ENCODE results near the gene GGT5.
"Not testable (repeated sequence)": the region's sequence is repeated elsewhere in the genome, so short reads cannot be mapped to it uniquely, and the experiment has no call there.

The GGT5 gene, protein sequence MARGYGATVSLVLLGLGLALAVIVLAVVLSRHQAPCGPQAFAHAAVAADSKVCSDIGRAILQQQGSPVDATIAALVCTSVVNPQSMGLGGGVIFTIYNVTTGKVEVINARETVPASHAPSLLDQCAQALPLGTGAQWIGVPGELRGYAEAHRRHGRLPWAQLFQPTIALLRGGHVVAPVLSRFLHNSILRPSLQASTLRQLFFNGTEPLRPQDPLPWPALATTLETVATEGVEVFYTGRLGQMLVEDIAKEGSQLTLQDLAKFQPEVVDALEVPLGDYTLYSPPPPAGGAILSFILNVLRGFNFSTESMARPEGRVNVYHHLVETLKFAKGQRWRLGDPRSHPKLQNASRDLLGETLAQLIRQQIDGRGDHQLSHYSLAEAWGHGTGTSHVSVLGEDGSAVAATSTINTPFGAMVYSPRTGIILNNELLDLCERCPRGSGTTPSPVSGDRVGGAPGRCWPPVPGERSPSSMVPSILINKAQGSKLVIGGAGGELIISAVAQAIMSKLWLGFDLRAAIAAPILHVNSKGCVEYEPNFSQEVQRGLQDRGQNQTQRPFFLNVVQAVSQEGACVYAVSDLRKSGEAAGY

DNA sequence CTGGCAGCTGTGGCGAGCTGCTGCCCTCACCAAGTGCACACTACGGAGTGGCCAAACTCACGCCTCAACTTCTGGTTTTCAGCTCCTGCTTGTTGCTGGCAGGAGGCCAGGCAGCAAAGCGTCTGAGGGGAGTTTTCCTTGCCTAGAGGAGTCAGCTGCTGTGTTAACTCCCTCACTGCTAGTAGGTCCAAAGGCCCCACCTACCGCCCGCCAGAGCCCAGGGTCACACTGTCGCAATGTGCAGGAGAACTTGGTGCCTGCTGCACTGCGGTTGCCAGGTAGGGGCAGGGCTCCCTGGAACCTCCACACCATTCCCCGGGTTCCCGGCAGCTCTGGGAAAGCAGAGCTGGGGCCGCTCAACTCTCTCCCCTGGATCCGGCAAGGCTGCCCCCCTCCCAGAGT lies at the start of gene GGT5:
GGT5 (minus strand) TSS at position 53 of the 402 bp plus-strand sequence. CDS start 357 bp downstream, outside the sequence.
- H3K27me3 ChIP-seq (ENCODE audit: control insufficient read depth, insufficient read depth, low read length); H3K9ac ChIP-seq (ENCODE audit: low read depth, low read length); H3K4me1 ChIP-seq (ENCODE audit: control insufficient read depth, insufficient read depth, low read length): not testable (repeated sequence)

DNA sequence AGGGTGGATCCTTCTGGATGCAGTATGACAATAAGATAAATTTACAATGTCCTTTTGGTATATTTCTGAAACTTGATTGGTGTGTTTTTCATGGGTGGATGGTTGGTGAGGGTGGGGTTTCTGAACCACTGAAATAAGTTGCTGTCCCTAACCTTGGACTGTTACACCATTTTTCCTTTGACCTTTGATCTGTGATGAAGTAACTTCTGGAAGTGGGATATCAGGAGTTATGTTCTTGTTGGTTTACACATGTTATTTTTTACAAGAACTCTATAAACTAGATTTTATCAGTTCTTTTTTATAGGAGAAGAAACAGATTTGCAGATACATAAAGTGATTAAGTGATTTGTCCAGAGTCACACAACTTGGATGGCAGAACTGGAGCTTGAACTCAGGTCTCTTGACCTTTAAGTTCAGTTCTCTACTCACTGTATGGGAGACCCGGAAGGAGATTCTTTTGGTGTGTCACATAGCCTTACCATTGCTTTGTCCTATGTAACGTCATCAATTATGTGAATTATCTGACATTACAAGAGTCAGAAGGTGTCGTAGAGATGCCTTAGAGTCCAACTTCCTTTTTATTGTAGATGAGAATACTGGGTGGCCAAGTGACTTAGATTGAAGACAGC lies 47.4 kb upstream of the GGT5 start:
- not testable (repeated sequence) for H3K4me1 ChIP-seq (ENCODE audit: control insufficient read depth, insufficient read depth, low read length); H3K9ac ChIP-seq (ENCODE audit: low read depth, low read length); H3K27me3 ChIP-seq (ENCODE audit: control insufficient read depth, insufficient read depth, low read length); H3K4me3 ChIP-seq (ENCODE audit: low read depth, low read length); H3K9me3 ChIP-seq (ENCODE audit: control insufficient read depth, insufficient read depth, low read length); H3K36me3 ChIP-seq (ENCODE audit: control insufficient read depth, insufficient read depth, low read length)

More for the DNA sequence above, at the start of gene GGT5:
- H3K36me3 ChIP-seq (ENCODE audit: control insufficient read depth, insufficient read depth, low read length); H3K4me3 ChIP-seq (ENCODE audit: low read depth, low read length); H3K9me3 ChIP-seq (ENCODE audit: control insufficient read depth, insufficient read depth, low read length): not testable (repeated sequence)

DNA sequence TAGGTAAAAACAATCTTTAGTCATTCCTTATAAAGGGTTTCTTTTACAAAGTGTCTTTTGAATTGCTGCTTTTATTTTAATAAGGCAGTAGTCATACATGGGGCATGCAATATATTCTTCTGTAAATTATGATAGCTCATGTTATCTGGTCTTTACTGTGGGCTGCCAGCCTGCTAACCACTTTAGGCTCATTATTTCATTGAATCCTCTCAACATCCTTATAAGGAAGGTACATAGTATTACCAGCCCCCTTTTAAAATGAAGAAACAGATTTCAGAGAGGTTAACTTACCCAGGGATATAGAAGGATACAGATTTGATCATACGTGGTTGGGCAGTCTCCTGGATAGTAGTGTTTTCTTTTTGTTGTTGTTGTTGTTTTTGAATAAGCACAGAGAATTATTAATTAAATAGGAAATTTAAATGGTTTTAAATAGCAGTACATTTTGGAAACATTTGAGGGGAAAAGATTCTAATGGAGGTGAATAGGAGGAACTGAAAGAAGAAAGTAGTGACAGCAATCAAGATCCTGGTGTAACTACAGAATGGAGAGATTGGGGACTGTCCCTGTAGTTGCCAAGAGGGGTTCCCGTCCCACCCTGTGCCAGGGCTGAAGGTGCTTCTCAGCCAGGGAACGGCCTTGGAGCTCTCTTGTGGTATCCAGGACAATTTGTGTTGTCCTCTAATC lies 46.8 kb upstream of the GGT5 start:
- H3K27me3 ChIP-seq (ENCODE audit: control insufficient read depth, insufficient read depth, low read length) = no peaks in the 10 kb centered on the region
- no peaks in the 10 kb centered on the region for H3K36me3 ChIP-seq (ENCODE audit: control insufficient read depth, insufficient read depth, low read length)
- H3K4me1 ChIP-seq (ENCODE audit: control insufficient read depth, insufficient read depth, low read length) = peaks cover 3% of the 10 kb centered on the region
- no peaks in the 10 kb centered on the region for H3K9me3 ChIP-seq (ENCODE audit: control insufficient read depth, insufficient read depth, low read length)
- no peak overlapping the region for H3K4me3 ChIP-seq (ENCODE audit: low read depth, low read length)
- no peak overlapping the region for H3K9ac ChIP-seq (ENCODE audit: low read depth, low read length)

DNA sequence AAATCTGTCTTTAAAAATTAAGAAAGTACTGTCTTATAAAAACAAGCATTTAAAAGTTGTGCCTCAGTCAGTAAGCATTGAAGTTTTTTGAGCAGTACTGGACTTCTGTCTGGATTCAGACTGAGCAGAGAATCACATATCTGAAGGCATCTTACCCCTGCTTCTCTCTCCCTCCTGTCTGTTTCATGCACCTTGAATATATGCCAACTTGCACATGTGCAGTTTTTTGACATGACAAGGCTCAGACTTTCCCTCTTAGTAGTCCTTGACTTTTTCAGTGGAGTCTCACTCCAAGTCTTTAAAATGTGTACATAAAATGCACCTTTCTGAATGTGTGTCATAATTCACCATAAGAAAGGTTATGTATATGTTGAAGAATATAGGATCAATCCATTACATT lies 45.6 kb upstream of the GGT5 start:
- Histone ChIP-seq H3K4me1 (ENCODE audit: control insufficient read depth, insufficient read depth, low read length) (peaks cover 3% of the 10 kb centered on the region), H3K4me3 (ENCODE audit: low read depth, low read length) (no peak overlapping the region), H3K9me3 (ENCODE audit: control insufficient read depth, insufficient read depth, low read length) (no peaks in the 10 kb centered on the region), H3K36me3 (ENCODE audit: control insufficient read depth, insufficient read depth, low read length) (no peaks in the 10 kb centered on the region), H3K9ac (ENCODE audit: low read depth, low read length) (no peak overlapping the region), H3K27me3 (ENCODE audit: control insufficient read depth, insufficient read depth, low read length) (no peaks in the 10 kb centered on the region)

DNA sequence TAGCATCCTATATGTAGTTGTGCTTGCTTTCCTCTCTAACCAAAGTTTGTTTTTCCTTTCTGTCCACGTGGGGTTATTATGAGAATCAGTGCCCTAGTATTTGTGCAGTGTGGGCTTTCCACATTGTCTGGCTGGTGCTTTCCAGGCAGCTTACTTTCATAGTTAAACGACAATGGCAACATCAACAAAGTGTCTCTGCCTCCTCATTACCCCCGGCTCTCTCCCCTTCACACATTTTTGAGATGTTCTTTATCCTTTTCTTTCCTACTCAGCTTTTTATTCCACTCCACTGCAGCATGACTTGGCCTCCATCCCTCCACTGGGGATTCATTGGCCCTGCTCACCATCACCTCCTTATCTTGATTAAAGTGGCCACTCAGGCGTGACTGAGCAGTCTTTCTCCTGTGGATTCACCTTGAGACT lies 44.9 kb upstream of the GGT5 start:
- H3K36me3 ChIP-seq (ENCODE audit: control insufficient read depth, insufficient read depth, low read length) = no peaks in the 10 kb centered on the region
- H3K9me3 ChIP-seq (ENCODE audit: control insufficient read depth, insufficient read depth, low read length) = no peaks in the 10 kb centered on the region
- no peak overlapping the region for H3K4me3 ChIP-seq (ENCODE audit: low read depth, low read length)
- peaks cover 10% of the 10 kb centered on the region for H3K4me1 ChIP-seq (ENCODE audit: control insufficient read depth, insufficient read depth, low read length)
- H3K27me3 ChIP-seq (ENCODE audit: control insufficient read depth, insufficient read depth, low read length) = no peaks in the 10 kb centered on the region
- H3K9ac ChIP-seq (ENCODE audit: low read depth, low read length) = no peak overlapping the region

DNA sequence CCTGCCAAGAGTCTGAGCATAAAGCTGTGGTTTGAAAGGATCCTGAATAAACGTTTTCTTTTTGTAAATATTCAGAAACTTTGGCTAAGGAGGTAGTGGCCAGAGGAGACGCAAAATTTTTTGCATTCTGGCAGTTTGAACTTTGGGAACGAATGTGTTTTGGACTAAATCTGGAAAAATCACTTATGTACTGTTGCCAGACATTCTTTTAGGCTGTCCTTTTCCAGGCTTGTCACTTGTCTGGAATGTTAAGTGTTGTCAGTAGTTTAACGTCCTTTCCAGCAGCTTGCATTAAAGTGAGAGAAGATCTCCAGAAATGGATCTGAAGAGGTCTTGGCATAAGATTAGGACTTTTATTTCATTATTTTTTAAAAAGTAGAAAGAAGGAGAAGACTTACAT lies 44.2 kb upstream of the GGT5 start:
- no peaks in the 10 kb centered on the region for H3K36me3 ChIP-seq (ENCODE audit: control insufficient read depth, insufficient read depth, low read length)
- no peak overlapping the region for H3K4me3 ChIP-seq (ENCODE audit: low read depth, low read length)
- H3K27me3 ChIP-seq (ENCODE audit: control insufficient read depth, insufficient read depth, low read length) = no peaks in the 10 kb centered on the region
- no peak overlapping the region for H3K9ac ChIP-seq (ENCODE audit: low read depth, low read length)
- peaks cover 13% of the 10 kb centered on the region for H3K4me1 ChIP-seq (ENCODE audit: control insufficient read depth, insufficient read depth, low read length)
- no peaks in the 10 kb centered on the region for H3K9me3 ChIP-seq (ENCODE audit: control insufficient read depth, insufficient read depth, low read length)

DNA sequence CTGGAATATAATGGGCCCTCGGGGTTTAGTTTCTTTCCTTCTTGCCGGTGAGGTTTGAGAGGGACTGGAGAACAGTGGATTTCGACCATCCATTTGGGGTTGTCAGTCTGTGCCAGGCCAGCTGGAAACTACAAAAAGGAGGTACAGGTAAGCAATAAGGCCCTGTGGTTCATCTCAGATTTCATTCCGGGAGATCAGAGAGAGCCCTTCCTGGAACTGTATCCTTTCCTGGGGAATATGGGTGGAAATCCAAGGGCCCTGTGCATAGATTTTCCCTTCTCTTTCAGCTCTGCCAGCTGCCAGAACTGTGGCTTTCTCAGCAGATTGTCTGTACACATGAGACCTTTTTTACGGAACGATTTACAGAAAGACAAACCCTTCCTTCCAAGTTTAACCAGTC lies 42.9 kb upstream of the GGT5 start:
- H3K9ac ChIP-seq (ENCODE audit: low read depth, low read length); H3K9me3 ChIP-seq (ENCODE audit: control insufficient read depth, insufficient read depth, low read length); H3K27me3 ChIP-seq (ENCODE audit: control insufficient read depth, insufficient read depth, low read length); H3K36me3 ChIP-seq (ENCODE audit: control insufficient read depth, insufficient read depth, low read length); H3K4me3 ChIP-seq (ENCODE audit: low read depth, low read length): not testable (repeated sequence)
- H3K4me1 ChIP-seq (ENCODE audit: control insufficient read depth, insufficient read depth, low read length) = peaks cover 13% of the 10 kb centered on the region

DNA sequence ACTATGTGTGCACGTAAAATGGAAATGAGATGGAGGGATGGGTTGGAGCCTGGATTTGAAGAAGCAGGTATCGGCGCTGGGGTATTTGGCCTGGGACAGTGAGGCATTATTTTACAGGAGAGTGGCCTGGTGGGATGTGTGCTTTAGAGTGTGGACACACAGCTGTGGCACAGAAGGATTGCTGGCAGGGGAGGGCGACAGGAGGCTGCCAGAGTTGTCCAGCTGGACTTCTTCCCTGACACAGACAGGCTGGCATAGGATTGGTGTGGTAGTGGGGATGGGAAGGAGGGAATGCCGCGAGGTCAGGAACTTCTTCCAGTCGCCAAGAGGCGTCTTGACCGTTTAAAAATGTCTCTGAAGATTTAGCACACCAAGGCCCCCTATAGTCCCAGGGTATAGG lies 42.3 kb upstream of the GGT5 start:
- H3K4me3 ChIP-seq (ENCODE audit: low read depth, low read length); H3K36me3 ChIP-seq (ENCODE audit: control insufficient read depth, insufficient read depth, low read length); H3K27me3 ChIP-seq (ENCODE audit: control insufficient read depth, insufficient read depth, low read length); H3K9me3 ChIP-seq (ENCODE audit: control insufficient read depth, insufficient read depth, low read length); H3K9ac ChIP-seq (ENCODE audit: low read depth, low read length): not testable (repeated sequence)
- peaks cover 13% of the 10 kb centered on the region for H3K4me1 ChIP-seq (ENCODE audit: control insufficient read depth, insufficient read depth, low read length)

DNA sequence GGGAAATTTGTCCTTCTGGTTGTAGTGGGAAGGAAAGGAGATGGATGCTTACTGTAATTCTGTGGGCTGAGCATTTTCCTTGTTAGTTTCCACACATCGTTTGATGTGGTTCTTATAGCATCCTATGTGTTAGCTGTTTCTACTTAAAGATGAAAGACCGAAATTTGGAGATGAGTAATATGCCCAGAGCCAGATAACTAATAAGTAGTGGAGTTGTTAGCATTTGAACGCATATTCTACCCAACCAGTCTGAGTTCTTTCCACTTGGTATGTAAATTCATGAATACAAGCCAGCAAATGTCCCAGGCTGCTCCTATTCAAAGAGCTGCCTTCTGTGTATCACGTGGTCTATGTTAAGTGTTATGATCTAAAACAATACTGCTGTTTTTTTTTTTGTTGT lies 40.4 kb upstream of the GGT5 start:
- H3K27me3 ChIP-seq (ENCODE audit: control insufficient read depth, insufficient read depth, low read length) = no peaks in the 10 kb centered on the region
- no peak overlapping the region for H3K4me3 ChIP-seq (ENCODE audit: low read depth, low read length)
- H3K9me3 ChIP-seq (ENCODE audit: control insufficient read depth, insufficient read depth, low read length) = no peaks in the 10 kb centered on the region
- H3K9ac ChIP-seq (ENCODE audit: low read depth, low read length) = no peak overlapping the region
- no peaks in the 10 kb centered on the region for H3K36me3 ChIP-seq (ENCODE audit: control insufficient read depth, insufficient read depth, low read length)
- H3K4me1 ChIP-seq (ENCODE audit: control insufficient read depth, insufficient read depth, low read length) = peaks cover 13% of the 10 kb centered on the region

DNA sequence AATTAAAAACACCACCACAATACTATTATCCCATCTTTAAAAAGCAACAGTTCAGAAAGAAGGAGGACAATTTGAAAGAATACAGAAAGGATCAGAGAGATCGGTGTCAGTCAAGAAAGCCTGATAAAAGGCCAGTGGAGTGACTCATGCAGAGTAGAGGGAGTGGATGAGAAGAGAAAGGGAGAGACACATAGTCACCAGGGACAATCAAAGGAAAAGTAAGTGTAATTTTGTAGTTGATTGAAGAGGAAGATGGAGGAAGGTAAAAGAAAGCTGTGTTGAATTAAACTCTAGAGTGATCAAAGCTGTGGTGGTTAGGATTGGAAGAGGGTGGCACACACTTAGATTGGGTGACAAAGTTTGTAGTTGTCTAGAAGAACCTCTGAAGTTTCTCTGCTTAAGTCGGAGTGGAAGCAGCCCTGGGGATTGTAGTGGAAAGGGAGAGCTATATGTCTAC lies 39.9 kb upstream of the GGT5 start:
- Histone ChIP-seq H3K4me1 (ENCODE audit: control insufficient read depth, insufficient read depth, low read length) (peaks cover 13% of the 10 kb centered on the region), H3K36me3 (ENCODE audit: control insufficient read depth, insufficient read depth, low read length) (no peaks in the 10 kb centered on the region), H3K9ac (ENCODE audit: low read depth, low read length) (no peak overlapping the region), H3K27me3 (ENCODE audit: control insufficient read depth, insufficient read depth, low read length) (no peaks in the 10 kb centered on the region), H3K4me3 (ENCODE audit: low read depth, low read length) (no peak overlapping the region), H3K9me3 (ENCODE audit: control insufficient read depth, insufficient read depth, low read length) (no peaks in the 10 kb centered on the region)

DNA sequence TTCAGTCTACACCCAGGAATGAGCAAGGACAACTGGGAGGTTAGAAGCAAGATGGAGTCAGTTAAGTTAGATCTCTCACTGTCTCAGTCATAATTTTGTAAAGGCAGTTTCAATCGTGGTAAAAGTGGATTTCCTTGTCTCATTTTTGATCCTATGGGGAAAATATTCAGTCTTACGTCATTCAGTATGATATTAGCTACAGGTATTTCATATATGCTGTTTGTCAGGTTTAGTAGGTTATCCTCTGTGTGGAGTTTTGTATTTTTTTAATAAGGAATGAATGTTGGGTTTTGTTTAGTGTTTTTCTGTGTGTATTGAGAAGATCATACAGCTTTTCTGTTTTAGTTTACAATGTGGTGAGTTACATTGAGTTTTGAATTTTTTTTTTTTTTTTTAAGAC lies 37.5 kb upstream of the GGT5 start:
- no peak overlapping the region for H3K9ac ChIP-seq (ENCODE audit: low read depth, low read length)
- H3K36me3 ChIP-seq (ENCODE audit: control insufficient read depth, insufficient read depth, low read length) = no peaks in the 10 kb centered on the region
- peaks cover 9% of the 10 kb centered on the region for H3K4me1 ChIP-seq (ENCODE audit: control insufficient read depth, insufficient read depth, low read length)
- H3K27me3 ChIP-seq (ENCODE audit: control insufficient read depth, insufficient read depth, low read length) = no peaks in the 10 kb centered on the region
- no peaks in the 10 kb centered on the region for H3K9me3 ChIP-seq (ENCODE audit: control insufficient read depth, insufficient read depth, low read length)
- no peak overlapping the region for H3K4me3 ChIP-seq (ENCODE audit: low read depth, low read length)

Data from iPS-15b (cell line).